K562 (cell line): ENCODE measurements around the gene ENKUR. TPM values are rescaled to one million over a fixed set of nuclear protein-coding genes. Genes with fewer than 3 reads are reported as not detected.

Experiments
- CREB3 ChIP-seq: fragments of 450-650 bp; conservative IDR thresholded peaks from 2 replicates; pipeline ENCODE4 v1.6.1; 2016; ENCODE audit warnings: missing genetic modification characterization, low read depth, mild to moderate bottlenecking, missing compliant biosample characterization, moderate library complexity
- NFE2 ChIP-seq: IDR thresholded peaks from 2 replicates; pipeline ENCODE4 v1.6.1; 2014; ENCODE audit warnings: antibody characterized with exemption, low read depth
- ZNF277 ChIP-seq: fragments of 250-450 bp; sonication (Bioruptor Pico); IDR thresholded peaks from 2 replicates; pipeline ENCODE4 v1.8.0; 2022; ENCODE audit warnings: inconsistent platforms, mild to moderate bottlenecking, moderate library complexity, borderline replicate concordance
- ZNF316 ChIP-seq: fragments of 450-650 bp; IDR thresholded peaks from 2 replicates; pipeline ENCODE4 v1.6.1; 2016
- ZNF592 ChIP-seq: fragments of 450-650 bp; IDR thresholded peaks from 2 replicates; pipeline ENCODE4 v1.6.1; 2017; ENCODE audit warnings: antibody characterized with exemption, mild to moderate bottlenecking
- polyA plus RNA-seq, 8 experiments: library from polyadenylated mRNA; depleted of rRNA in 4 of 8; stranded (reverse) in 5 of 8; unstranded in 3 of 8; fragments of >200 nt; fragmentation: Nextera tagmentation in 2 of 8; fragmentation: Illumina TruSeq in 1 of 8; extraction: Ambion mirVana in 2 of 8; extraction: Trizol in 1 of 8; gene quantifications; 2 replicates each; pipeline versions ENCODE4 v1.2.1 to v1.2.3, GENCODE V29; 2011 to 2014; ENCODE audit warnings: inconsistent platforms in 1 of 8, missing spikeins in 1 of 8
- total RNA-seq, 7 experiments: library from RNA; depleted of rRNA in 6 of 7; stranded (reverse); fragments of >200 nt in 6 of 7; fragmentation: Illumina TruSeq in 2 of 7; extraction: Trizol in 2 of 7; gene quantifications; 2 replicates each; pipeline versions ENCODE4 v1.2.1 to v1.2.3, GENCODE V29; 2011 to 2021; ENCODE audit warnings: low replicate concordance in 1 of 7

ENKUR gene
- total and polyA plus RNA-seq, 9 of the 15 experiments (the other 6 are each of a cell fraction or from before 2014, with no cell fraction given), result 0.06 to 0.46 (median 0.20) TPM

GRCh38 chr10:24992512-24993133 is 23.3 kb downstream of the ENKUR start (continued):
- TF ChIP-seq CREB3 (tag) (peak; percentile 55; the same call in 1 of the 2 replicates), NFE2 (peak; percentile 61), ZNF592 (peak; percentile 64; the same call in 1 of the 2 replicates), ZNF277 (no peak), ZNF316 (peak; percentile 63)
- TF ChIP-seq, all 486 proteins: peak for 13
